H1 (cell line): Measurements from ENCODE around the gene PBXIP1. TPM values are rescaled to one million over a fixed set of nuclear protein-coding genes. Genes with fewer than 3 reads are reported as not detected.

Experiments used
- CBX5 ChIP-seq: fragments of 300-800, 300-1000 bp; sonication (generic); IDR thresholded peaks from 2 replicates; pipeline ENCODE4 v1.7.1; 2016; ENCODE audit warnings: antibody characterized with exemption, low read length, low read depth
- CHD1 ChIP-seq: IDR thresholded peaks from 2 replicates; pipeline ENCODE4 v1.6.1; 2012; ENCODE audit warnings: low read depth, low read length, improper control_type of control experiment
- CTBP2 ChIP-seq: IDR thresholded peaks from 2 replicates; pipeline ENCODE4 v1.7.0; 2011; ENCODE audit warnings: borderline replicate concordance, mild to moderate bottlenecking, moderate library complexity, mixed read lengths, low read length; ENCODE audit not compliant: insufficient read depth, insufficient read length
- KDM5A ChIP-seq: fragments of 200-600 bp; IDR thresholded peaks from 2 replicates; pipeline ENCODE4 v1.7.1; 2012; ENCODE audit warnings: mild to moderate bottlenecking, low read length, inconsistent platforms, mixed read lengths
- MAFK ChIP-seq: IDR thresholded peaks from 2 replicates; pipeline ENCODE4 v1.6.1; 2012; ENCODE audit warnings: low read depth, mild to moderate bottlenecking, improper control_type of control experiment, low read length
- SP1 ChIP-seq: IDR thresholded peaks from 2 replicates; pipeline ENCODE4 v1.6.1; 2011; ENCODE audit warnings: low read depth, low read length
- polyA plus RNA-seq, 7 experiments: library from polyadenylated mRNA; depleted of rRNA in 3 of 7; stranded (reverse) in 5 of 7; unstranded in 2 of 7; fragments of >200 nt in 5 of 7; fragments of 200-250 nt in 2 of 7; gene quantifications; 1 replicate in 5 of 7; 2 replicates in 1 of 7; 4 replicates in 1 of 7; pipeline versions ENCODE4 v1.2.1 to v1.2.3, GENCODE V29; 2011 to 2013; ENCODE audit warnings: missing spikeins in 2 of 7, mixed read lengths in 2 of 7
- total RNA-seq: library from RNA; stranded (reverse); fragmentation: NEBNext Ultra II Directional; extraction: Animal tissue kit (Norgen Biotek cat#: 25700); gene quantifications from 2 replicates; pipeline ENCODE4 v1.2.1, GENCODE V29; 2021
- TF ChIP-seq, protein P1 (sequence below): fragments of 300-600 bp; sonication (generic); IDR thresholded peaks from 2 replicates; pipeline ENCODE4 v1.7.1; 2012; ENCODE audit warnings: low read length, moderate library complexity, mild to moderate bottlenecking, inconsistent platforms; ENCODE audit not compliant: insufficient replicate concordance
- TF ChIP-seq, protein P2 (sequence below): IDR thresholded peaks from 2 replicates; pipeline ENCODE4 v1.6.1; 2012; ENCODE audit warnings: low read length, inconsistent platforms

Gene PBXIP1
- total and polyA plus RNA-seq, 2 of the 8 experiments (the other 6 are each of a cell fraction or from before 2014, with no cell fraction given), result 12.0 to 19.8 TPM

DNA sequence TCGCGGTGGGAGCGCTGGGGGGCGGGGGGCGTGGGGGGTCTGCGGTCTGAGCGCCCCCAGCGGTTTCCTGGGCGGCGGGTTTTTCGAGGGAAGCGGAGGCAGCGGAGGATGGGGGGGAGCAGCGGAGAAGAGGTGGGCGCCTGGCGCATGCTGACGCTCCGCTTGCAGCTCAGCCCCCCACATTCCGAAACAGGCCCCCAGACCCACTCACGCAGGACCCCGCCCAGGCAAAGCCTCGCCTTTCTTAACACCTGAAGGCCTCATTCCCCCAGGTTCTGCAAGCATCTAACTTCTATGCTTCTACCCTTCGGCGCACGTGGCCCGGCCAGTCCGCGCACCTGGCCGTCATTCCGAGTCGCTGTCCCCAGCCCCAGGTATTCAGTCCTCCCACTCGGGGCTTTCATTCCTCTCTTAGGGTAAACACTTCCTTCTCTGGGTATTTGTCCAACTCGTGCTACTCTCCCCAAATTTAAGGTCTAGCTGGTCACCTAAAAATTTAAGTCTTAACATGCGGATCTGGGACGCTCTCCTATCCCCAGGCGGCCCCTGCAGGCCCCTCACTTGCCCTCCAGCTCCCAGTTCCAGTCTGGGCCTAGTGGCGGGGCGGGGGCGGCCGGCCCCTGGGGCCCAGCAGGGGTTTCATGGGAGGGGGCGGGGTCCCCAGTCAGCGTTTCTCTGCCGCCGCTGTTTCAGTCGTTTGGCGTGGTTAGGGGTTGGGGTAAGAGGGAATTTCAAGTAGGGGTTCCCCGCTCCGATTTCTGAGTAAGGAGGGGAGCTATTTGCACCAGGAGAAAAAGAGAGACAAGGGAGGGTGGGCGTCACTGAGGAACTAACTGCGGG, 43.9 kb upstream of the PBXIP1 start (continued):
- TF ChIP-seq CTBP2, result peak; percentile 65
- TF ChIP-seq, protein P1, sequence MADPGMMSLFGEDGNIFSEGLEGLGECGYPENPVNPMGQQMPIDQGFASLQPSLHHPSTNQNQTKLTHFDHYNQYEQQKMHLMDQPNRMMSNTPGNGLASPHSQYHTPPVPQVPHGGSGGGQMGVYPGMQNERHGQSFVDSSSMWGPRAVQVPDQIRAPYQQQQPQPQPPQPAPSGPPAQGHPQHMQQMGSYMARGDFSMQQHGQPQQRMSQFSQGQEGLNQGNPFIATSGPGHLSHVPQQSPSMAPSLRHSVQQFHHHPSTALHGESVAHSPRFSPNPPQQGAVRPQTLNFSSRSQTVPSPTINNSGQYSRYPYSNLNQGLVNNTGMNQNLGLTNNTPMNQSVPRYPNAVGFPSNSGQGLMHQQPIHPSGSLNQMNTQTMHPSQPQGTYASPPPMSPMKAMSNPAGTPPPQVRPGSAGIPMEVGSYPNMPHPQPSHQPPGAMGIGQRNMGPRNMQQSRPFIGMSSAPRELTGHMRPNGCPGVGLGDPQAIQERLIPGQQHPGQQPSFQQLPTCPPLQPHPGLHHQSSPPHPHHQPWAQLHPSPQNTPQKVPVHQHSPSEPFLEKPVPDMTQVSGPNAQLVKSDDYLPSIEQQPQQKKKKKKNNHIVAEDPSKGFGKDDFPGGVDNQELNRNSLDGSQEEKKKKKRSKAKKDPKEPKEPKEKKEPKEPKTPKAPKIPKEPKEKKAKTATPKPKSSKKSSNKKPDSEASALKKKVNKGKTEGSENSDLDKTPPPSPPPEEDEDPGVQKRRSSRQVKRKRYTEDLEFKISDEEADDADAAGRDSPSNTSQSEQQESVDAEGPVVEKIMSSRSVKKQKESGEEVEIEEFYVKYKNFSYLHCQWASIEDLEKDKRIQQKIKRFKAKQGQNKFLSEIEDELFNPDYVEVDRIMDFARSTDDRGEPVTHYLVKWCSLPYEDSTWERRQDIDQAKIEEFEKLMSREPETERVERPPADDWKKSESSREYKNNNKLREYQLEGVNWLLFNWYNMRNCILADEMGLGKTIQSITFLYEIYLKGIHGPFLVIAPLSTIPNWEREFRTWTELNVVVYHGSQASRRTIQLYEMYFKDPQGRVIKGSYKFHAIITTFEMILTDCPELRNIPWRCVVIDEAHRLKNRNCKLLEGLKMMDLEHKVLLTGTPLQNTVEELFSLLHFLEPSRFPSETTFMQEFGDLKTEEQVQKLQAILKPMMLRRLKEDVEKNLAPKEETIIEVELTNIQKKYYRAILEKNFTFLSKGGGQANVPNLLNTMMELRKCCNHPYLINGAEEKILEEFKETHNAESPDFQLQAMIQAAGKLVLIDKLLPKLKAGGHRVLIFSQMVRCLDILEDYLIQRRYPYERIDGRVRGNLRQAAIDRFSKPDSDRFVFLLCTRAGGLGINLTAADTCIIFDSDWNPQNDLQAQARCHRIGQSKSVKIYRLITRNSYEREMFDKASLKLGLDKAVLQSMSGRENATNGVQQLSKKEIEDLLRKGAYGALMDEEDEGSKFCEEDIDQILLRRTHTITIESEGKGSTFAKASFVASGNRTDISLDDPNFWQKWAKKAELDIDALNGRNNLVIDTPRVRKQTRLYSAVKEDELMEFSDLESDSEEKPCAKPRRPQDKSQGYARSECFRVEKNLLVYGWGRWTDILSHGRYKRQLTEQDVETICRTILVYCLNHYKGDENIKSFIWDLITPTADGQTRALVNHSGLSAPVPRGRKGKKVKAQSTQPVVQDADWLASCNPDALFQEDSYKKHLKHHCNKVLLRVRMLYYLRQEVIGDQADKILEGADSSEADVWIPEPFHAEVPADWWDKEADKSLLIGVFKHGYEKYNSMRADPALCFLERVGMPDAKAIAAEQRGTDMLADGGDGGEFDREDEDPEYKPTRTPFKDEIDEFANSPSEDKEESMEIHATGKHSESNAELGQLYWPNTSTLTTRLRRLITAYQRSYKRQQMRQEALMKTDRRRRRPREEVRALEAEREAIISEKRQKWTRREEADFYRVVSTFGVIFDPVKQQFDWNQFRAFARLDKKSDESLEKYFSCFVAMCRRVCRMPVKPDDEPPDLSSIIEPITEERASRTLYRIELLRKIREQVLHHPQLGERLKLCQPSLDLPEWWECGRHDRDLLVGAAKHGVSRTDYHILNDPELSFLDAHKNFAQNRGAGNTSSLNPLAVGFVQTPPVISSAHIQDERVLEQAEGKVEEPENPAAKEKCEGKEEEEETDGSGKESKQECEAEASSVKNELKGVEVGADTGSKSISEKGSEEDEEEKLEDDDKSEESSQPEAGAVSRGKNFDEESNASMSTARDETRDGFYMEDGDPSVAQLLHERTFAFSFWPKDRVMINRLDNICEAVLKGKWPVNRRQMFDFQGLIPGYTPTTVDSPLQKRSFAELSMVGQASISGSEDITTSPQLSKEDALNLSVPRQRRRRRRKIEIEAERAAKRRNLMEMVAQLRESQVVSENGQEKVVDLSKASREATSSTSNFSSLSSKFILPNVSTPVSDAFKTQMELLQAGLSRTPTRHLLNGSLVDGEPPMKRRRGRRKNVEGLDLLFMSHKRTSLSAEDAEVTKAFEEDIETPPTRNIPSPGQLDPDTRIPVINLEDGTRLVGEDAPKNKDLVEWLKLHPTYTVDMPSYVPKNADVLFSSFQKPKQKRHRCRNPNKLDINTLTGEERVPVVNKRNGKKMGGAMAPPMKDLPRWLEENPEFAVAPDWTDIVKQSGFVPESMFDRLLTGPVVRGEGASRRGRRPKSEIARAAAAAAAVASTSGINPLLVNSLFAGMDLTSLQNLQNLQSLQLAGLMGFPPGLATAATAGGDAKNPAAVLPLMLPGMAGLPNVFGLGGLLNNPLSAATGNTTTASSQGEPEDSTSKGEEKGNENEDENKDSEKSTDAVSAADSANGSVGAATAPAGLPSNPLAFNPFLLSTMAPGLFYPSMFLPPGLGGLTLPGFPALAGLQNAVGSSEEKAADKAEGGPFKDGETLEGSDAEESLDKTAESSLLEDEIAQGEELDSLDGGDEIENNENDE, result no peak
- peak; percentile 77; the same call in 1 of the 2 replicates for TF ChIP-seq SP1
- TF ChIP-seq KDM5A, result no peak
- no peak for TF ChIP-seq MAFK
- TF ChIP-seq, protein P2, sequence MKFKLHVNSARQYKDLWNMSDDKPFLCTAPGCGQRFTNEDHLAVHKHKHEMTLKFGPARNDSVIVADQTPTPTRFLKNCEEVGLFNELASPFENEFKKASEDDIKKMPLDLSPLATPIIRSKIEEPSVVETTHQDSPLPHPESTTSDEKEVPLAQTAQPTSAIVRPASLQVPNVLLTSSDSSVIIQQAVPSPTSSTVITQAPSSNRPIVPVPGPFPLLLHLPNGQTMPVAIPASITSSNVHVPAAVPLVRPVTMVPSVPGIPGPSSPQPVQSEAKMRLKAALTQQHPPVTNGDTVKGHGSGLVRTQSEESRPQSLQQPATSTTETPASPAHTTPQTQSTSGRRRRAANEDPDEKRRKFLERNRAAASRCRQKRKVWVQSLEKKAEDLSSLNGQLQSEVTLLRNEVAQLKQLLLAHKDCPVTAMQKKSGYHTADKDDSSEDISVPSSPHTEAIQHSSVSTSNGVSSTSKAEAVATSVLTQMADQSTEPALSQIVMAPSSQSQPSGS, result no peak
- TF ChIP-seq CBX5, result no peak
- no peak for TF ChIP-seq CHD1
